ENCODE measurements around the gene RPS16. TPM values are rescaled to one million over a fixed set of nuclear protein-coding genes. Genes with fewer than 3 reads are reported as not detected.
A peak's percentile ranks its signal among the peaks of the same experiment; 100 is the strongest.

RPS16 gene
- total RNA-seq, 1 donor from 2014 or later, result 1,860 TPM

GRCh38 chr19:39400061-39400460 is 35.7 kb downstream of the RPS16 start:
- Mint-ChIP-seq H3K36me3 (ENCODE audit: unreplicated experiment) (peaks cover 3% of the 10 kb centered on the region), H3K27me3 (ENCODE audit: unreplicated experiment) (no peaks in the 10 kb centered on the region), H3K9me3 (ENCODE audit: unreplicated experiment) (no peaks in the 10 kb centered on the region), H3K27ac (ENCODE audit: unreplicated experiment) (peak overlapping the region; percentile 32), H3K4me1 (ENCODE audit: unreplicated experiment) (peaks cover 43% of the 10 kb centered on the region), H3K4me3 (ENCODE audit: unreplicated experiment) (no peak overlapping the region)
- no peak for TF ChIP-seq CTCF (IDR thresholded peaks at IDR 0.05)
- no peak for DNase-seq (ENCODE audit: extremely low spot score, unreplicated experiment)

- no peak for DNase-seq (ENCODE audit: extremely low spot score, unreplicated experiment)
- H3K4me3 Mint-ChIP-seq (ENCODE audit: unreplicated experiment), result no peak overlapping the region
- TF ChIP-seq CTCF (IDR thresholded peaks at IDR 0.05), result no peak
- H3K9me3 Mint-ChIP-seq (ENCODE audit: unreplicated experiment), result no peaks in the 10 kb centered on the region
- no peaks in the 10 kb centered on the region for H3K27me3 Mint-ChIP-seq (ENCODE audit: unreplicated experiment)
- peaks cover 40% of the 10 kb centered on the region for H3K4me1 Mint-ChIP-seq (ENCODE audit: unreplicated experiment)
- H3K27ac Mint-ChIP-seq (ENCODE audit: unreplicated experiment), result peak overlapping the region; percentile 32
- peaks cover 5% of the 10 kb centered on the region for H3K36me3 Mint-ChIP-seq (ENCODE audit: unreplicated experiment)
Observed at GRCh38 chr19:39399668-39400050, 36.1 kb downstream of the RPS16 start.

GRCh38 chr19:39398297-39398864 is 37.4 kb downstream of the RPS16 start:
- H3K4me1 Mint-ChIP-seq (ENCODE audit: unreplicated experiment), result peaks cover 34% of the 10 kb centered on the region
- no peak overlapping the region for H3K4me3 Mint-ChIP-seq (ENCODE audit: unreplicated experiment)
- no peaks in the 10 kb centered on the region for H3K9me3 Mint-ChIP-seq (ENCODE audit: unreplicated experiment)
- H3K36me3 Mint-ChIP-seq (ENCODE audit: unreplicated experiment), result peaks cover 11% of the 10 kb centered on the region
- TF ChIP-seq CTCF (IDR thresholded peaks at IDR 0.05), result no peak
- no peaks in the 10 kb centered on the region for H3K27me3 Mint-ChIP-seq (ENCODE audit: unreplicated experiment)
- peak overlapping the region; percentile 79 for H3K27ac Mint-ChIP-seq (ENCODE audit: unreplicated experiment)
- DNase-seq (ENCODE audit: extremely low spot score, unreplicated experiment), result no peak

DNA sequence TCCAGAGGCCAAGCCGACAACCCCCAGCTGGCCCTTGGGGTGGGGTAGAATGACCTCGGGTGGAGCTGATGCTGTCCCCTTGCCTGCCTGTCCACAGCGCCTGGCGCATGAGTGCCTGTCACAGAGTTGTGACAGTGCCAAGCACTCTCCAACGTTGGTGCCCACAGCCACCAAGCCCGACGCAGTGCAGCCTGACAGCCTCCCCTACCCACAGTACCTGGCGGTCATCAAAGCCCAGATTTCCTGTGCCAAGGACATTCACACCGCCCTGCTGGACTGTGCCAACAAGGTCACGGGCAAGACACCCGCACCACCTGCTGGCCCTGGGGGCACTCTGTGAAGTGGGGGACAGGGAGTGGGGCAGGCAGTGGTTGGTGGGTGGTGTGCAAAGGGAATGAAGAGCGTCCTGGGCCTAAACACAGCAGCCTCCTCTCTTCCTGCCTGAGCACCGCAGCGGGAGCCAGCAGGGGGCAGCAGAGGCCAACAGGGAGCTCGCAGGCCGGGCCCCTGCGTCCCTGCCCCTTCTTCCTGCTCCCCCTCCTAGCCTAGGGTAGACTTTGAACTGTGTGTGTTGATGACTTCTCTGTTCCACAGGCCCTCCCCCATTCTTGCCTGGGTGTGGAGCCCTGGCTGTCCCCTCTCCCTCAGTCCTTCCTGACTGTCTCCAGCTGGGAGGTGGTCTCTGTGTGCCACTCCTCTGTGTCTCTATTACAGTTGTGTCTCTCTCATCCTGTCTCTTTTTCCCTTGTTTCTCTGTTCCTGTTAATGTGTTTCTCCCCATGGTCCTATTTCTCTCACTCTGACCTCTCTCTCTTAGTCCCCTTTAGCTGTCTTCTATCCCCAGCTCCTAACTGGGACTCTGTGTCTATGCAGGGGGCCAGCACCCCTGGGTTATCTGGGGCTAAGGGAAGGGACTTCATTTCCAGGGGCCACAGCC is 38.1 kb downstream of the RPS16 start:
- H3K9me3 Mint-ChIP-seq (ENCODE audit: unreplicated experiment), result no peaks in the 10 kb centered on the region
- peaks cover 27% of the 10 kb centered on the region for H3K4me1 Mint-ChIP-seq (ENCODE audit: unreplicated experiment)
- peaks cover 12% of the 10 kb centered on the region for H3K36me3 Mint-ChIP-seq (ENCODE audit: unreplicated experiment)
- peak; percentile 96 for TF ChIP-seq CTCF (IDR thresholded peaks at IDR 0.05)
- H3K27me3 Mint-ChIP-seq (ENCODE audit: unreplicated experiment), result no peaks in the 10 kb centered on the region
- peak; percentile 93 for DNase-seq (ENCODE audit: extremely low spot score, unreplicated experiment)
- H3K27ac Mint-ChIP-seq (ENCODE audit: unreplicated experiment), result peak overlapping the region; percentile 79
- no peak overlapping the region for H3K4me3 Mint-ChIP-seq (ENCODE audit: unreplicated experiment)

DNA sequence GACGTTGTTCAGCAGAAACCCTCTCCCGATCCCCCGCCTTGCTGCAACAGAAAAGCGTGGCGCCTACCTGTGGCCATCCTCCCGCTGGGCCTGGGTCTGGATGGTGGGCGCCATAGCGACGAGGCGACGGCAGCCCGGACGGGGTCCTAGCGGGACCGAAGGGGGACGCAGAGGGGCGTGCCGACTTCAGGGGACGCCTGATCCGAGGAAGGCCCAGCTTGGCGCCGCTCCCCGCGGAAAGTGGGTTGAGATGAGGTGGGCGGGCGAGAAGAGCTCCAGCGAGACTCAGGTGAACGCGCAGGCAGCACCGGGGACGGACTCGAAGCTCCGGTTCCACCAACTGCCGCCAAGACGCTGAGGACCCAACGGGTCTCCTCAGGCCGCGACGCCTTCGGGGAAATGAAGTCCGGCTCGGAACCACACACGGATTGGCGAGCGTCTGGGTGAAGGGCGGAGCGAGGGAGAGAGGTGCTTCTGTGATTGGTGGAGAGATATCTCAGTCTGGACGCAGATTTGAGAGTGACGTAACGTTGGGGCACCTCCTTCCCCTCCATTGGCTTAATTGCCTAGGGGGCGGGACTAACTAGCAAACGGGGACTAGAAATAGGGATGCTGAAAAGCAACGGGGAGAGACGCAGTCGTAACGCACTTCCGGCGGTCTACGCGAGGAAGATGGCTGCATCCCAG is 44.9 kb downstream of the RPS16 start, which contains the start of the genes MED29 and PAF1:
MED29 (plus strand) TSS at position 628 of the 687 bp plus-strand sequence; CDS start at position 673, 45 bp downstream.
PAF1 (minus strand) TSS at position 356 of the 687 bp plus-strand sequence; CDS start at position 114, 242 bp downstream.
- Mint-ChIP-seq H3K27ac (ENCODE audit: unreplicated experiment) (peak within 1 kb of the TSS; percentile 98), H3K27me3 (ENCODE audit: unreplicated experiment) (no peaks in the 10 kb centered on the region), H3K36me3 (ENCODE audit: unreplicated experiment) (peaks cover 33% of the 10 kb centered on the region), H3K9me3 (ENCODE audit: unreplicated experiment) (no peaks in the 10 kb centered on the region), H3K4me3 (ENCODE audit: unreplicated experiment) (peak within 1 kb of the TSS; percentile 97), H3K4me1 (ENCODE audit: unreplicated experiment) (peaks cover 22% of the 10 kb centered on the region)
- TF ChIP-seq CTCF (IDR thresholded peaks at IDR 0.05), result no peak
- DNase-seq (ENCODE audit: extremely low spot score, unreplicated experiment), result peak; percentile 98
